ENCODE data around the gene GLMP.

GLMP gene

DNA sequence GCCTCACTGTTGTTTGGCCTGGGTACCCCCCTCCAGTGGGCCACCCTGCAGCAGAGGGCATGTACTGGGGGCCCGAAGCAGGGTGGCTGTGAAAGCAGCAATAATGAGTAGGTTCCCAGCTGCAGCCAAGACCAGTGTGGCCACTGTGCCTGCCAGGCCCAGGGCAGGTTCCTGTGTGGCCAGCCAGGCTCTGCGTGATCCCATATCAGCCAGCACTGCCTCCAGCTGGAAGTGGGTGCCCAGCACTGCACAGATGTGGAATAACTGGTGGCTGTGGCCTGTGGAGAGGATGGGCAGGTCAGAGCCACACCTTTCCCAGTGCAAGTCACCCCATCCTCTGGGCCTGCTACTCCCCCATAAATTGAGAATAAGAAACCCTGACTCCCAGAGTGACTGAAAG lies 51.4 kb downstream of the GLMP start:
- no peak overlapping the region for H3K4me3 ChIP-seq (ENCODE audit: low read depth, low read length)
- DNase-seq (ENCODE audit: low read depth) = no peak
- in situ Hi-C loops (cut with HindIII; ENCODE audit: low sequenced_read_pairs) = no loop called here
- TF ChIP-seq CTCF (IDR thresholded peaks at IDR 0.05; ENCODE audit: low read depth, low read length, missing control alignments) = no peak

DNA sequence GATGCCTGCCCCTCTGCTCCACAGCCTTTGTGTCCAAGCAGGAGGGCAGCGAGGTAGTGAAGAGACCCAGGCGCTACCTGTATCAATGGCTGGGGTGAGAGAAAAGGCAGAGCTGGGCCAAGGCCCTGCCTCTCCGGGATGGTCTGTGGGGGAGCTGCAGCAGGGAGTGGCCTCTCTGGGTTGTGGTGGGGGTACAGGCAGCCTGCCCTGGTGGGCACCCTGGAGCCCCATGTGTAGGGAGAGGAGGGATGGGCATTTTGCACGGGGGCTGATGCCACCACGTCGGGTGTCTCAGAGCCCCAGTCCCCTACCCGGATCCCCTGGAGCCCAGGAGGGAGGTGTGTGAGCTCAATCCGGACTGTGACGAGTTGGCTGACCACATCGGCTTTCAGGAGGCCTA lies 52.7 kb downstream of the GLMP start:
- DNase-seq (ENCODE audit: low read depth) = no peak
- TF ChIP-seq CTCF (IDR thresholded peaks at IDR 0.05; ENCODE audit: low read depth, low read length, missing control alignments) = no peak
- in situ Hi-C loops (cut with HindIII; ENCODE audit: low sequenced_read_pairs) = no loop called here
- no peak overlapping the region for H3K4me3 ChIP-seq (ENCODE audit: low read depth, low read length)
